Measurements from ENCODE around the gene PFDN2.

The PFDN2 gene

GRCh38 chr1:161092621-161093028 is 25.2 kb downstream of the PFDN2 start:
- Histone ChIP-seq H3K9me3 (ENCODE audit: control insufficient read depth, insufficient read depth, low read depth, low read length) (no peaks in the 10 kb centered on the region), H3K36me3 (ENCODE audit: control insufficient read depth in 2 of 2, insufficient read depth in 1 of 2, low read length in 2 of 2) (no peaks in the 10 kb centered on the region), H3K27ac (ENCODE audit: extremely low read depth, low read depth, low read length) (no peak overlapping the region), H3K4me1 (ENCODE audit: control insufficient read depth, insufficient read depth, low read length) (no peaks in the 10 kb centered on the region), H3K4me3 (ENCODE audit: low read depth, low read length) (no peak overlapping the region)
- no peak for TF ChIP-seq ZNF404 (tag by site-specific recombination; IDR thresholded peaks at IDR 0.05)
- TF ChIP-seq EGR2 (tag by site-specific recombination; IDR thresholded peaks at IDR 0.05; ENCODE audit: low read depth): peak; percentile 98
- peak; percentile 77 for TF ChIP-seq ZNF398 (tag by site-specific recombination; IDR thresholded peaks at IDR 0.05)
- TF ChIP-seq ZNF544 (tag by site-specific recombination; IDR thresholded peaks at IDR 0.05): no peak
- TF ChIP-seq ZFHX2 (tag by site-specific recombination; conservative IDR thresholded peaks at IDR 0.05): peak; percentile 97
- POLR2A ChIA-PET: interaction anchor here (0.6 kb wide), 1 partner anchor 54 kb away, joined by 7 read pairs; the partner anchor contains the start of gene TSTD1
- CTCF ChIA-PET: interaction anchor here (0.8 to 1.4 kb wide), 2 partner anchors 102 to 138 kb away, joined by 3 to 4 read pairs; partner anchors contain the start of gene ITLN2

GRCh38 chr1:161091796-161092507 is 25.9 kb downstream of the PFDN2 start:
- POLR2A ChIA-PET: interaction anchor here (0.6 kb wide), 1 partner anchor 53 kb away, joined by 7 read pairs; the partner anchor contains the start of gene TSTD1
- no peaks in the 10 kb centered on the region for H3K36me3 ChIP-seq (ENCODE audit: control insufficient read depth in 2 of 2, insufficient read depth in 1 of 2, low read length in 2 of 2)
- H3K4me3 ChIP-seq (ENCODE audit: low read depth, low read length): no peak overlapping the region
- no peak for TF ChIP-seq ZNF585B (tag by site-specific recombination; IDR thresholded peaks at IDR 0.05)
- TF ChIP-seq ZIC2 (tag by site-specific recombination; IDR thresholded peaks at IDR 0.05): no peak
- TF ChIP-seq EGR2 (tag by site-specific recombination; IDR thresholded peaks at IDR 0.05; ENCODE audit: low read depth): no peak
- CTCF ChIA-PET: interaction anchor here (0.8 kb wide), 1 partner anchor 102 kb away, joined by 4 read pairs; no protein-coding TSS in a partner anchor
- H3K4me1 ChIP-seq (ENCODE audit: control insufficient read depth, insufficient read depth, low read length): no peaks in the 10 kb centered on the region
- no peaks in the 10 kb centered on the region for H3K9me3 ChIP-seq (ENCODE audit: control insufficient read depth, insufficient read depth, low read depth, low read length)
- H3K27ac ChIP-seq (ENCODE audit: extremely low read depth, low read depth, low read length): no peak overlapping the region

GRCh38 chr1:161091093-161091492 is 26.7 kb downstream of the PFDN2 start:
- H3K27ac ChIP-seq (ENCODE audit: extremely low read depth, low read depth, low read length): no peak overlapping the region
- no peaks in the 10 kb centered on the region for H3K9me3 ChIP-seq (ENCODE audit: control insufficient read depth, insufficient read depth, low read depth, low read length)
- ChIA-PET POLR2A (no interaction called here), CTCF (no interaction called here)
- H3K4me3 ChIP-seq (ENCODE audit: low read depth, low read length): no peak overlapping the region
- H3K4me1 ChIP-seq (ENCODE audit: control insufficient read depth, insufficient read depth, low read length): no peaks in the 10 kb centered on the region
- TF ChIP-seq CTCF (tag by site-specific recombination; IDR thresholded peaks at IDR 0.05) (no peak), TRIM28 (IDR thresholded peaks at IDR 0.05; ENCODE audit: borderline replicate concordance, low read length) (no peak), INSM2 (tag by site-specific recombination; IDR thresholded peaks at IDR 0.05) (no peak), KLF17 (tag by site-specific recombination; IDR thresholded peaks at IDR 0.05) (no peak), ZNF404 (tag by site-specific recombination; IDR thresholded peaks at IDR 0.05) (no peak), ZNF704 (tag by site-specific recombination; IDR thresholded peaks at IDR 0.05) (no peak), ZNF2 (tag by site-specific recombination; IDR thresholded peaks at IDR 0.05) (no peak)
- H3K36me3 ChIP-seq (ENCODE audit: control insufficient read depth in 2 of 2, insufficient read depth in 1 of 2, low read length in 2 of 2): no peaks in the 10 kb centered on the region

Data from HEK293 (cell line).